Dedifferentiated amniotic fluid mesenchymal stem cell (primary cell): Measurements from ENCODE around the gene LZTS2.

Experiments
- DNase-seq: peaks from one replicate; pipeline ENCODE4 v3.0.0-alpha.2; 2016; ENCODE audit errors: extremely low spot score

The LZTS2 gene

DNA sequence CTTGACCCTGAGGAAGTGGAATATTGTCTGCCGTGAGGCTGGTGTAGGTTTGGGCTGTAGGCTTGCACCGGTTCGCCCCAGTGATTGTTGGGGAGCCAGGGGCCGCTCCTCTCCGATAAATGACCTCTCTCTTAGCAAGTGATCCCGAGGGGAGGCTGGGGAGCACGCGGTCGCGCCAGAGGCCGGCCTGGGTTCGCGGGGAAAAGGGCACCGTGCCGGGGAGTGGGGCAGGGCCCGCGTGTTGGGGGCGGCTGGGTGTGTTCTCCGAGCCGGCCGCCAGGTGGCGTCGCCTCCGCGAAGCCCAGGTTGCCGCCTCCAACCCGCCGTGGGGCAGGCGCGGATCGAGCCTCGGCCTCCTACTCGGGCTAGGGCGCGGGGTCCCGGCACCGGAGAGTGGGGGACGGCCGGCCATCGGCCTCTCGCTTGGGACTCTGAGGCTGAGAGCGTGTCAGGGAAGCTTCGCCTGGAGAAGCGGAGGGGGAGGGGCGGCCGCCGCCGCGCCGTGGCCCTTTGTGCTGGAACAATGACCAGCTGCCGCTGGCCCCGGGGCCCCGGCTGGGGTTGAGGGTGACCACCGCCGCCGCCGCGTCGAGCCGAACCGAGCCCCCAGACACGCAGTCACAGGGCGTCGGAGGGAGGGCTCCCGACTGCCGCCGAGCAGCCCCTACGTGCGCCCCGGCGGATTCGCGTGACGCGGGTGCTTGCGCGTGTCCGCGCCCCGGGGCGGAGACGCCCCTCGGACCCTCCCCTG is 442 bp upstream of the LZTS2 start:
- peak; percentile 54 for DNase-seq

- no peak for DNase-seq
These were observed 713 bp downstream of the LZTS2 start for GRCh38 chr10:101000127-101000914.

DNA sequence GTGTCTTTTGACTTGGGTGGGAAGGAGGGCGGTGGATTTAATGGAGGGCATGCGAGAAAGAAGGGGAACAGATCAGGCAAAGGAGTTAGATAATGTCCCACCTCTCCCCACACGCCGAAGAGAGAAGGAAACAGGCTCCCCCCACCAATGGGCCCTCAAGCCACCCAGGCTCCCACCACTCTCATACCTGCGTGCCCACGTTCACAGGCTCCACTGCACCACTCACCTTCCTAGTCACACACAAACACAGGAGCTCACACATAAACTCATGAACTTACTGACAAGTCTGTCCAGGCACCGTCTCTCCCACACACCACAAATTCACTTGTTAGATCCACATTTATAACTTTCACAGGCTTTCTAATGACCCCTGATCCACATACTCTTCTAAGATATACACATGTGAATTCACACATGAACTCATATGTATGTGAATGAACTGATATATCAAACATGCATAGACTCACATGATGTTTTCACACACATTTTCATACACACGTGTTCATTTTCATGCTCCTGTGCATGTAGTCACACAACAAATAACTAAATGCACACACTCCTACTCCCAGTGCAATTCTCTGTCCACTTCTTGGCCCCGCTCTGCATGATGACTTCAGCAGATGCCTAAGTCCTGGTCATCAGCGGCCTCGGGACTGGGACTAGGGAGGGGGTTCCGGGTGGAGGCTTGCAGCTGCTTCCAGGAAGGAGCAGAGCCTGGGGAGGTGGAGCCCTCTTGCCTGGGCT is 1.5 kb downstream of the LZTS2 start:
- DNase-seq = peak; percentile 90

DNA sequence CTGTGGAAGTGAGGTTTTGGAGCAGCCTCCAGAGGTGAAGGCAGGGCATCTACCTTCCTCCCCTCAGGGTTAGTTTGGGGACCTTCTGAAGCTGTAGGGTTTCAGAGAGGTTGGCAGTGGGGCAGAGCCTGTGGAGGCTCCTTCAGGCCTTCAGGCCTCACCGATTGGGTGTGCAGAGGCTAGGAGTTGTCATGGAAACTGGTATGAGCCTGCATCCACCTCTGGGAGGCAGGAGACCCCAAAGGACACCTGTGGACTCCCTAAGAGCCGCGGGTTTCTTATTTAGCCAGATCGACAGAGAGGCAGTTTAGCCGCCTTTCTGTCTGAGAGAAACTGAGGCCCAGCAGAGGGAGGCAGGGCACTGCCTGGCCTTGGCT is 2.0 kb downstream of the LZTS2 start:
- DNase-seq = no peak

DNA sequence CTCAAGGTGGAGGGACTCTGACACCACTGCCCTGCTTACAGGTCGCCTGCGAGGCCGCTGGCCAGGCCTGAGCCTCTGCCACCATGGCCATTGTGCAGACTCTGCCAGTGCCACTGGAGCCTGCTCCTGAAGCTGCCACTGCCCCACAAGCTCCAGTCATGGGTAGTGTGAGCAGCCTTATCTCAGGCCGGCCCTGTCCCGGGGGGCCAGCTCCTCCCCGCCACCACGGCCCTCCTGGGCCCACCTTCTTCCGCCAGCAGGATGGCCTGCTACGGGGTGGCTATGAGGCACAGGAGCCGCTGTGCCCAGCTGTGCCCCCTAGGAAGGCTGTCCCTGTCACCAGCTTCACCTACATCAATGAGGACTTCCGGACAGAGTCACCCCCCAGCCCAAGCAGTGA is 2.8 kb downstream of the LZTS2 start:
- DNase-seq = no peak

- no peak for DNase-seq
These were observed 4.1 kb downstream of the LZTS2 start for GRCh38 chr10:101003639-101004206.

- DNase-seq = no peak
These were observed 5.8 kb downstream of the LZTS2 start for GRCh38 chr10:101005361-101005760.

- no peak for DNase-seq
These were observed 6.4 kb downstream of the LZTS2 start for GRCh38 chr10:101005869-101006567.

DNA sequence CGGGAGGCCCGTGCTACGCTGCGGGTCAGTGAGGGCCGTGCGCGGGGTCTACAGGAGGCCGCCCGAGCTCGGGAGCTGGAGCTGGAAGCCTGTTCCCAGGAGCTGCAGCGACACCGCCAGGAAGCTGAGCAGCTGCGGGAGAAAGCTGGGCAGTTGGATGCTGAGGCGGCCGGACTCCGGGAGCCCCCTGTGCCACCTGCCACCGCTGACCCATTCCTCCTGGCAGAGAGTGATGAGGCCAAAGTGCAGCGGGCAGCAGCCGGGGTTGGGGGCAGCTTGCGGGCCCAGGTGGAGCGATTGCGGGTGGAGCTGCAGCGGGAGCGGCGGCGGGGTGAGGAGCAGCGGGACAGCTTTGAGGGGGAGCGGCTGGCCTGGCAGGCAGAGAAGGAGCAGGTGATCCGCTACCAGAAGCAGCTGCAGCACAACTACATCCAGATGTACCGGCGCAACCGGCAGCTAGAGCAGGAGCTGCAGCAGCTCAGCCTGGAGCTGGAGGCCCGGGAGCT is 7.0 kb downstream of the LZTS2 start:
- no peak for DNase-seq

GRCh38 chr10:101007099-101007711 is 7.6 kb downstream of the LZTS2 start:
- no peak for DNase-seq

GRCh38 chr10:101007915-101008822 is 8.6 kb downstream of the LZTS2 start:
- DNase-seq = no peak

- DNase-seq = no peak
These were observed 9.3 kb downstream of the LZTS2 start for GRCh38 chr10:101008823-101009423.

DNA sequence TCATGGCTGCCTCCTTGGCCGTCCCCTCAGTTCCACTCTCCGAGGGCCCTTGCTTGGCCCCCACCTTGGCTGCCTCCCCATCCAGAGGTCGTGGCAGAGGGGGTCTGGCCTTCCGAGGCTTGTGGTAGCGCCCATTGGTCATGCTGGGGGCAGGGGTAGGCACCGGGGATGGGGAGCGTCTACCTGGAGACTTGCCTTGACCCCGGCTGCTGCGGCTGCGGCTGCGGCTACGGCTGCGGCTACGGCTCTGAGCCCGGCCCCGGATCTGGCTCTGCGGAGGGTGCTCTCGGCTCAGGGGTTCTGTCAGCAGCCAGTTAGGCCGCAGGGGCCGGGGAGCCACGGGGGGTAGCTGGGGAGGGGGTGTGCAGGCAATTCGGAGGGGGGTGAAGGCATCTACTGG is 10.7 kb downstream of the LZTS2 start:
- DNase-seq = no peak

DNA sequence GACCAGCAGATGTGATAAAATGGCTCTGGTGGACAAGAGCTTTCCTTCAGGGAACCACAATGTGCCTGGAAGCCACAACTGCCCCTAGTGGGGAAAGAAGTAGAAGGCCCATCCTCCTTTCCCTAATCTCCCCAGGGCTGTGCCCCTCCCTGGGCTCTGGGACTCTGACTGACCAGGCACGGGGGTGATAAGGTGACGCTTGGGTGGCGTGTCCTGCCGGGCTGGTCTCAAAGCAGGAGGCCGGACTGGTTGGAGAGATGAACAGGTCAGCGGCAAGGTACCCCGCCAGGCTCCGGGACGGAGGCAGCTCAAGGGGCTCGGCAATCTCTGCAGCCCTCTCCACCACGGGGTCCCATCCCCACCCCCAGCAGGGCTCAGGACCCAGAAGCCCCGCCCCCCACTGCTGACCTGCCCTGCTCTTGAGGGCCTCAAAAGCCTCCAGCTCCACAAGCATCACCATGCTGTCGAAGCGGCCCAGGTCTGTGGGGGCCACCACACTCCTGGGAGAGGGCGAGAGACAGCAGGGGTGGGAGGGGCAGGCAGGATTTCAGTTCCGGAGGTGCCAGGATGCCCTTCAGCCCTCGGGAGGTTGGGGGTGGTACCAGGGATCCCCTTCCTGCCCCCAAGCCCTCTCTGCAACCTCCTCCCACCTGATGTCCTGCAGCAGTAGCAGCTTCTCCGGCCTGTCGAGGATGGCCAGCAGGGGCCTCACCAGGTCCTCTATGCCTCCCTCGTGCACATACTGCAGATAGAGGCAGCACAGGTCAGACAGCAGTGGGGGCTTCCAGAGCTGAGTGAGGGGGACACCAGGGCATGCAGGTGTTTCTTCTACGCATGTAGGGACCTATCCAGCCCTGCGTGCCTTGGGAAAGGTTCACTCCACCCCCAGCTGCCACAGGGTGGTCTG is 12.2 kb downstream of the LZTS2 start:
- DNase-seq = no peak

DNA sequence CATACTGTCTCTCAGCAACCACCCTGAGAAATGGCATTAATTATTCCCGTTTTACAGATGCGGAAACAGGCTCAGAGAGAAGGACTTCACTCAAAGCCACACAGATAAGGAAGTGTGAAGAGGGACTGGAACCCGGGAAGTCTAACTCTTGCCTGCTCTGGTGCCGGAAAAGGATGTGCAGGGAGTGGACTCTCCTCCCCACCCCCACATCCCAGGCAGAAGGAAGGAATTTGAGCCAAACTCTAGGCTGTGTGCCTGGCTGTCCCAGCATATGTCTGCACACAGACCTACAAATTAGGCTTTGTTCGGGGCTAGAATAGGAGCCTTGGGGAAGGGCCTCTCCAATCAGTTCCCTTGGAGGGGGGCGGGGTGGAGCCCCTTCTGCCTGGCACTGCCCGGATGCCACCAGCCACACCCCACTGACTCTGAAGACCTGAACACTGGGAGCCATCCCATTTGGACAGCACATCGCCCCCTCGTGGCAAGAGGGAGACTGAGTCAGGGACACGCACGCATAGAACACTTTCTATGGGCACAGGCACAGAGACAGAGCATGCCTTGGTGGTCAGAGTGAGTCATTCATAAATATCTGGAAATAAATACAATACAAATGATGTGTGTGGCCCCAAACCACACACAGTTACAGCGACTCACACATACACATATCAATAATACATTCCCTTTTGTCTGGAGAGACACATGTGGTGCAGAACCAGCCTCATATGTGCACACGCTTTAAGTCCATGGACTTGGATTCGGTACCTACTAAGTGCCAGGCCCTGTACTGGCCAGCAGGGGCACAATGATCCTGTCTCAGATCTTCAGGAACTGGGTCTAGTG is 13.1 kb downstream of the LZTS2 start:
- DNase-seq = peak; percentile 95

- no peak for DNase-seq
These were observed 13.8 kb downstream of the LZTS2 start for GRCh38 chr10:101013365-101013825.

DNA sequence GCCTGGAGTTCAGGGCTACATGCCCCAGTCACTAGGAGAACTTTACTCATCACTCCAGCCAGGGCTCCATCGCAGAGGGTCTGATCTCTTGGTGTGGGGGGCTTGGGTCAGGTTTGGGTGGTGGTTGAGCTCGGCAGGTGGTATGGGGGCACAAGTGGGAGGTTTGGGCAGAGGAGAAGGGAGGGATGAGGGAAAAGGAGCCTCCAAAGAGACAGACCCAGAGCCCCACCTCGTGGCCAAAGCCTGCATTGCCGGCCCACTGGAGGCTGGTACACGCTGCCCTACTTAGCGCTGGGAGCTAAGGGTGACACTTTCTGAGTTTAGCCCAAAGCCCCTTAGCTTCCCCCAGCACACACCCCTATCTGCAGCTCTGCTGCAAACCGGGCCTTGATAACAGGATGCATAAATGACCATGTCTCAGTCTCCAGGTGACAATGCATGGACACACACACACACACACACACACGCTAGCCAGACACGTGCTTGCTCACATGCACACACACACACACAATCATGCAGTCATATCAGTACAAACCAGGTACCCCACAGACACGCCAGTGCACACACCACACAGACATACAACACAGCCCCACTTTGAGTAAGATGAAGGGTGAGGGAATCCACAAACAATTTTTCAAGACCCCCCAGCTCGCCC is 14.7 kb downstream of the LZTS2 start:
- DNase-seq = peak; percentile 52
